ENCODE measurements around the gene MC3R. TPM values are rescaled to one million over a fixed set of nuclear protein-coding genes. Genes with fewer than 3 reads are reported as not detected.

MC3R gene
- total RNA-seq, 1 experiment from 2014 or later = not detected

DNA sequence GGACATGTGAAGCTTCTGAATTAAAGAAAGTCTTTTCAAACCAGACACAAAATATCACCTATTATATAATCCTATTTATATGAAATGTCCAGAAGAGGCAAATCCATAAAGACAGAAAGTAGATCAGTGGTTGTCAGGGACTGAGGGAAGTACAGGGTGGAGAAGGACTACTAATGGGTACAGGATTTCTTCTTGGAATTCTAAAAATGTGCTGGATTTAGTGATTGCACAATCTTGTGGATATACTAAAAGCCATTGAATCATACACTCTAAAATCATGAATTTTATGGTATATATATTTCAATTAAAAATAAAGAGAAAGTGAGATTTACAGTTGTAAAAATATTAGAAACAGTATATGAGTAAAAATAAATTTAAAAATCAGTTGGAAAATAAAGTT, 18.7 kb upstream of the MC3R start:
- no peak overlapping the region for H2BK20ac ChIP-seq (ENCODE audit: low read depth, low read length, poor library complexity, severe bottlenecking)
- no peak overlapping the region for H2BK5ac ChIP-seq (ENCODE audit: insufficient read length, low read length)
- H3K23me2 ChIP-seq (ENCODE audit: insufficient read length, low read depth, low read length, poor library complexity, severe bottlenecking) = no peaks in the 10 kb centered on the region
- no peak overlapping the region for H3K18ac ChIP-seq (ENCODE audit: insufficient read length, low read depth, low read length)
- no peak overlapping the region for H3K23ac ChIP-seq (ENCODE audit: insufficient read length, low read depth, low read length)
- no peak overlapping the region for H3K14ac ChIP-seq (ENCODE audit: insufficient read depth, low read length)
- no peak overlapping the region for H4K91ac ChIP-seq (ENCODE audit: insufficient read length, low read depth, low read length)
- peaks cover 85% of the 10 kb centered on the region for H3K9me3 ChIP-seq (ENCODE audit: control insufficient read depth, low read depth, low read length)
- no peak overlapping the region for H3K4me2 ChIP-seq (ENCODE audit: insufficient read depth, insufficient read length, low read length)
- H4K8ac ChIP-seq (replicated peaks; ENCODE audit: insufficient read length, low read depth, low read length) = no peak overlapping the region
- H2AFZ ChIP-seq (ENCODE audit: low read length) = no peak overlapping the region
- TF ChIP-seq, protein P1, sequence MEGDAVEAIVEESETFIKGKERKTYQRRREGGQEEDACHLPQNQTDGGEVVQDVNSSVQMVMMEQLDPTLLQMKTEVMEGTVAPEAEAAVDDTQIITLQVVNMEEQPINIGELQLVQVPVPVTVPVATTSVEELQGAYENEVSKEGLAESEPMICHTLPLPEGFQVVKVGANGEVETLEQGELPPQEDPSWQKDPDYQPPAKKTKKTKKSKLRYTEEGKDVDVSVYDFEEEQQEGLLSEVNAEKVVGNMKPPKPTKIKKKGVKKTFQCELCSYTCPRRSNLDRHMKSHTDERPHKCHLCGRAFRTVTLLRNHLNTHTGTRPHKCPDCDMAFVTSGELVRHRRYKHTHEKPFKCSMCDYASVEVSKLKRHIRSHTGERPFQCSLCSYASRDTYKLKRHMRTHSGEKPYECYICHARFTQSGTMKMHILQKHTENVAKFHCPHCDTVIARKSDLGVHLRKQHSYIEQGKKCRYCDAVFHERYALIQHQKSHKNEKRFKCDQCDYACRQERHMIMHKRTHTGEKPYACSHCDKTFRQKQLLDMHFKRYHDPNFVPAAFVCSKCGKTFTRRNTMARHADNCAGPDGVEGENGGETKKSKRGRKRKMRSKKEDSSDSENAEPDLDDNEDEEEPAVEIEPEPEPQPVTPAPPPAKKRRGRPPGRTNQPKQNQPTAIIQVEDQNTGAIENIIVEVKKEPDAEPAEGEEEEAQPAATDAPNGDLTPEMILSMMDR (conservative IDR thresholded peaks at IDR 0.05) = no peak
- Mint-ChIP-seq H3K36me3 (ENCODE audit: insufficient read depth in 1 of 3, low read depth in 3 of 3) (peaks cover 8 to 42% (median 15%) of the 10 kb centered on the region in 3 experiments), H3K4me1 (no peaks in the 10 kb centered on the region), H3K9me3 (peaks cover 88 to 93% of the 10 kb centered on the region in 2 experiments), H3K4me3 (no peak overlapping the region), H3K27me3 (ENCODE audit: low read depth) (no peaks in the 10 kb centered on the region; the same call in 1 of the 2 replicates), H3K27ac (no peak overlapping the region)
- H3K4ac ChIP-seq (ENCODE audit: low read depth, low read length) = no peak overlapping the region
- H2AK5ac ChIP-seq (ENCODE audit: insufficient read length, low read length) = no peak overlapping the region
- no peak overlapping the region for H3K9ac ChIP-seq (ENCODE audit: extremely low read depth, insufficient read length, low read length)
- H4K5ac ChIP-seq (ENCODE audit: insufficient read length, low read depth, low read length) = no peak overlapping the region
- no peaks in the 10 kb centered on the region for H3K79me1 ChIP-seq (ENCODE audit: insufficient read depth, low read depth, low read length, poor library complexity, severe bottlenecking)
- H3K27ac ChIP-seq (ENCODE audit: insufficient read length, low read depth, low read length) = no peak overlapping the region
- H3T11ph ChIP-seq (ENCODE audit: low read length) = no peak overlapping the region
- no peak overlapping the region for H3K56ac ChIP-seq (ENCODE audit: insufficient read length, low read depth, low read length)
- no peak overlapping the region for H2BK15ac ChIP-seq (ENCODE audit: low read depth, low read length)
- DNase-seq = no peak
- H3K27me3 ChIP-seq (ENCODE audit: insufficient read depth, low read length) = no peaks in the 10 kb centered on the region
- H4K20me1 ChIP-seq (ENCODE audit: control insufficient read depth, insufficient read depth, insufficient read length) = no peaks in the 10 kb centered on the region
- H2BK12ac ChIP-seq (ENCODE audit: insufficient read length, low read depth, low read length) = no peak overlapping the region
- H3K79me2 ChIP-seq (ENCODE audit: insufficient read depth, low read length) = no peaks in the 10 kb centered on the region
- H2BK120ac ChIP-seq (ENCODE audit: low read depth, low read length, poor library complexity, severe bottlenecking) = no peak overlapping the region
- H3K4me1 ChIP-seq (ENCODE audit: insufficient read depth, low read length) = no peaks in the 10 kb centered on the region

All from H9 (cell line).